HEK293T (cell line): Measurements from ENCODE around the gene ASF1B.

Source experiments
- CTCF ChIA-PET: fragments of 350-600 bp; formaldehyde crosslinking; extraction: SDS; loops from one replicate; lab custom pipeline; 2021; ENCODE audit warnings: antibody characterized with exemption, inconsistent platforms; lab: Yijun Ruan, JAX
- POLR2A ChIA-PET: fragments of 350-600 bp; formaldehyde crosslinking; extraction: SDS; loops from one replicate; lab custom pipeline; 2020; ENCODE audit warnings: antibody characterized with exemption, inconsistent platforms; lab: Yijun Ruan, JAX
- DNase-seq: peaks from one replicate; pipeline ENCODE4 v3.0.0; 2012; ENCODE audit warnings: mixed read lengths; ENCODE audit errors: extremely low spot score
- ARNT ChIP-seq: fragments of 450-650 bp; IDR thresholded peaks from 2 replicates; pipeline ENCODE4 v1.6.1; 2017; ENCODE audit warnings: mild to moderate bottlenecking
- BHLHE40 ChIP-seq: fragments of 450-650 bp; IDR thresholded peaks from 2 replicates; pipeline ENCODE4 v1.6.1; 2016; ENCODE audit warnings: mild to moderate bottlenecking, moderate library complexity, borderline replicate concordance
- CTBP1 ChIP-seq: fragments of 450-650 bp; IDR thresholded peaks from 2 replicates; pipeline ENCODE4 v1.6.1; 2016; ENCODE audit warnings: borderline replicate concordance
- ELF4 ChIP-seq: fragments of 450-650 bp; IDR thresholded peaks from 2 replicates; pipeline ENCODE4 v1.6.1; 2017; ENCODE audit warnings: antibody characterized with exemption
- FOXA1 ChIP-seq: fragments of 450-650 bp; IDR thresholded peaks from 2 replicates; pipeline ENCODE4 v1.6.1; 2016; ENCODE audit warnings: mild to moderate bottlenecking
- FOXK2 ChIP-seq: fragments of 450-650 bp; IDR thresholded peaks from 2 replicates; pipeline ENCODE4 v1.6.1; 2016; ENCODE audit warnings: mild to moderate bottlenecking
- FOXM1 ChIP-seq: fragments of 450-650 bp; IDR thresholded peaks from 2 replicates; pipeline ENCODE4 v1.6.1; 2017; ENCODE audit warnings: mild to moderate bottlenecking, borderline replicate concordance
- HDGF ChIP-seq: fragments of 450-650 bp; IDR thresholded peaks from 2 replicates; pipeline ENCODE4 v1.6.1; 2017; ENCODE audit warnings: antibody characterized with exemption, borderline replicate concordance
- L3MBTL2 ChIP-seq: fragments of 450-650 bp; conservative IDR thresholded peaks from 2 replicates; pipeline ENCODE4 v1.6.1; 2016; ENCODE audit warnings: mild to moderate bottlenecking
- LEF1 ChIP-seq: fragments of 450-650 bp; IDR thresholded peaks from 2 replicates; pipeline ENCODE4 v1.6.1; 2017; ENCODE audit warnings: mild to moderate bottlenecking, borderline replicate concordance
- NFRKB ChIP-seq: fragments of 450-650 bp; IDR thresholded peaks from 2 replicates; pipeline ENCODE4 v1.6.1; 2016; ENCODE audit warnings: mild to moderate bottlenecking, moderate library complexity
- PKNOX1 ChIP-seq: fragments of 450-650 bp; IDR thresholded peaks from 2 replicates; pipeline ENCODE4 v1.6.1; 2016
- SP1 ChIP-seq: fragments of 450-650 bp; IDR thresholded peaks from 2 replicates; pipeline ENCODE4 v1.6.1; 2017
- SUZ12 ChIP-seq: fragments of 450-650 bp; IDR thresholded peaks from 2 replicates; pipeline ENCODE4 v1.6.1; 2016; ENCODE audit warnings: mild to moderate bottlenecking
- TARDBP ChIP-seq: fragments of 450-650 bp; IDR thresholded peaks from 2 replicates; pipeline ENCODE4 v1.6.1; 2016
- ZNF384 ChIP-seq: fragments of 450-650 bp; IDR thresholded peaks from 2 replicates; pipeline ENCODE4 v1.6.1; 2016

Gene ASF1B

DNA sequence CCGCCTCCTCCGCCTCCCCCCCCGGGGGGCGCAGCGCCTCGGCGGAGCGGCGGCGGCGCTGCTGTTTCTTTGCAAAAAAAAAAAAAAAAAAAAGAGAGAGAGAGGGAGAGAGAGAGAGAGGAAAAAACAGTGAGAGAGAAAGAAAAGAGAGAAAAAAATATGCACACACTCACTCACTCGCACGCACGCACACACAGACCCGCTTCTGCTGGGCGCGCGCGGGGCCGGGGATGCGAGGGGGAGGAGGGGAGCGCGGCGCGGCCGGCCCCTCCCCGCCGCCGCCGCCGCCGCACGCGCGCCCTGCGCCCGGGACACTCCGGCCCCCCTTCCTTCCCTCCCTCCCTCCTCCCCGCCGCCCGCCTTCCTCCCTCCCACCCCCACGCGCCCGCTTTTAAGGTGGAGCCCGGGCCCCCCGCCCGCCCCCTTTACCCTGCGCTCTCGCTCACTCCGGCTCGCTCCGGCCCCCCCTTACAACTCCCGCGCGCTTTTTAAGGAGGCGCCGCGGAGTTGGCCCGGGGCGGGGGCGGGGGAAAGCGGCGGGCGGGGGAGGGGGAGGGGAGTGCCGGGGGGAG lies 45.8 kb downstream of the ASF1B start, which contains the start of gene SAMD1:
Gene SAMD1 (minus strand): TSS at position 243 of the 572 bp plus-strand sequence.
- POLR2A ChIA-PET = interaction anchor here (1.5 kb wide), 1 partner anchor 46 kb away, joined by 7 read pairs; the partner anchor contains the start of gene ASF1B
- DNase-seq = peak; percentile 77
- CTCF ChIA-PET = no interaction called here
- TF ChIP-seq ZNF384 = peak; percentile 67
- no peak for TF ChIP-seq FOXA1
- 0 out of 2 replicates have a peak, but pooled peaks have one; percentile 10 for TF ChIP-seq CTBP1

DNA sequence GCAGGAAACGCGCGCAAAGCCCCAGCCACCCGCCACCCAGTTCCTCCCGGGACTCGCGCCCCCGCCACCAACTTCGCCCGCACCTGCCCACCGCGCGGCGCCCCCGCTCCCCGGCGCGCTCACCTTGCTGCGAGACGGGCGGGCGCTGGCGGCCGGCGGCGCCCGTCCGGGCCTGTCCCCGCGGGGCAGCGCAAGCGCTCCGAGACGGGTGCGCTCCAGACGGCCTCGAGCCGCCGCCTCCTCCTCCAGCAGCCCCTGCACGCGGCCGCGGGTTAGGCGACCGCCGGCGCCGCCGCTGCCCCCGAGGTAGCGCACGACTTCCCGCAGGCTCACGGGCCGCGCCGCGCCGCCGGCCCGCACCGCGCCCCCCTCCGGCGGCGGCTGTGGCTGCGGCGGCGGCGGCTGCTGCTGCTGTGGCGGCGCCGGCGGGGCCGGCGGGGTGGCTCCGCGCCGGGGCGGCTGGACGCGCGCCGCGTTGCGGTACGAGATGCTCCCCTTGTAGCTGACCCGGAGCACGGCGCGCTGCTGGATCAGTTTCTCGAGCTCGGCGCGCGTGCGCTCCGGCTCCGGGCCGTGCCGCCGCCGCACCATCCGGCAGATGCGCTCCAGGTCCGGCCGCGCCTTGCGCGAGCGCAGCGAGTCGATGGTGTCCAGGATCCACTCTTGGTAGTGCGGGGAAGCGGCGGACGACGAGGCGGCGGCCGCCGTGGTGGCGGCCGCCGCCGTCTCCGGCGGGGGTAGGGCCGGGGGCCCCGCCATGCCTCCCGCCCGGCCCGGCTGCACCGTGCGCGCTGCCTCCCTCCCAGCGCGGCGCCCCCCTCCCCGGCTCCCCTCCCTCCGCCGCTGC lies 46.5 kb downstream of the ASF1B start:
- ChIA-PET POLR2A (interaction anchor here (0.7 to 1.5 kb wide), 2 partner anchors 45 to 47 kb away, joined by 3 to 7 read pairs; partner anchors contain the start of gene ASF1B), CTCF (no interaction called here)
- DNase-seq = peak; percentile 50
- TF ChIP-seq CTBP1 (no peak), SUZ12 (no peak), PKNOX1 (no peak)

- CTCF ChIA-PET = no interaction called here
- DNase-seq = no peak
- POLR2A ChIA-PET = interaction anchor here (1.5 kb wide), 1 partner anchor 47 kb away, joined by 7 read pairs; the partner anchor contains the start of gene ASF1B
Measured at GRCh38 chr19:14089412-14089661, 47.1 kb downstream of the ASF1B start.

GRCh38 chr19:14088634-14089411 lies 47.6 kb downstream of the ASF1B start:
- no peak for TF ChIP-seq ELF4
- TF ChIP-seq SUZ12 = no peak
- TF ChIP-seq PKNOX1 = no peak
- TF ChIP-seq HDGF = no peak
- TF ChIP-seq FOXA1 = no peak
- TF ChIP-seq FOXK2 = no peak
- TF ChIP-seq L3MBTL2 = no peak
- TF ChIP-seq NFRKB = no peak
- TF ChIP-seq BHLHE40 = no peak
- TF ChIP-seq FOXM1 = no peak
- no peak for DNase-seq
- ChIA-PET POLR2A (interaction anchor here (1.5 kb wide), 1 partner anchor 48 kb away, joined by 7 read pairs; the partner anchor contains the start of gene ASF1B), CTCF (no interaction called here)

More at GRCh38 chr19:14089412-14089661, 47.1 kb downstream of the ASF1B start:
- TF ChIP-seq FOXM1 (no peak), NFRKB (no peak), TARDBP (no peak), CTBP1 (no peak), ARNT (no peak), ELF4 (no peak), FOXA1 (no peak), LEF1 (no peak), SP1 (no peak), BHLHE40 (no peak), FOXK2 (no peak)

DNA sequence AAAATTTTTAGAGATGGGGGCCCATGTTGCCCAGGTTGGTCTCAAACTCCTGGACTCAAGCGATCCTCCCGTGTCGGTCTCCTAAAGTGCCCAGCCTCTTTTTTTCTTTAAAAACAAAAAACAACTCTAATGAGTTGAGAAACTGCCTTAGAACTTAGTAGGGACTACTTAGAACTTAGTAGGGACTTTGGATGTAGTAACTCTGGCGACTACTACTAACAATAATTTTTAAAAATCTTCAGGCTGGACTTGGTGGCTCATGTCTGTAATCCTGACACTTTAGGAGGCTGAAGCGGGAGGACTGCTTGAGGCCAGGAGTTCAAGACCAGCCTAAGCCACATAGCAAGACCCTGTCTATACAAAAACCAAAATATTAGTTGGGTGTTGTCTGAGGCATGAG lies 50.3 kb downstream of the ASF1B start:
- ChIA-PET CTCF (no interaction called here), POLR2A (no interaction called here)
- TF ChIP-seq PKNOX1 (no peak), SUZ12 (no peak), ELF4 (no peak), TARDBP (no peak), SP1 (no peak), NFRKB (no peak), FOXA1 (no peak), FOXM1 (no peak), HDGF (no peak), CTBP1 (no peak), ARNT (no peak), BHLHE40 (no peak)
- no peak for DNase-seq

- TF ChIP-seq LEF1 = no peak
- no peak for TF ChIP-seq SP1
- TF ChIP-seq CTBP1 = no peak
- no peak for TF ChIP-seq ELF4
- no peak for TF ChIP-seq ZNF384
- TF ChIP-seq TARDBP = no peak
- no peak for TF ChIP-seq FOXM1
- TF ChIP-seq ARNT = no peak
- no peak for TF ChIP-seq SUZ12
- TF ChIP-seq HDGF = no peak
- TF ChIP-seq BHLHE40 = no peak
- TF ChIP-seq PKNOX1 = no peak
- TF ChIP-seq NFRKB = no peak
- TF ChIP-seq FOXA1 = no peak
- TF ChIP-seq L3MBTL2 = no peak
- TF ChIP-seq FOXK2 = no peak
- DNase-seq = no peak
- ChIA-PET POLR2A (interaction anchor here (1.1 kb wide), 1 partner anchor 12 kb away, joined by 3 read pairs; no protein-coding TSS in a partner anchor), CTCF (no interaction called here)
Measured at GRCh38 chr19:14085309-14085995, 50.9 kb downstream of the ASF1B start, which contains the start of gene C19orf67. C19orf67 (minus strand) TSS chr19:14085783; CDS start chr19:14085627, 156 bp downstream.
